Esophagus muscularis mucosa (tissue), 4 donors: ENCODE data around the gene ANKRD44. TPM values are rescaled to one million over a fixed set of nuclear protein-coding genes. Genes with fewer than 3 reads are reported as not detected.

Source experiments
- DNase-seq: peaks from one replicate; pipeline ENCODE4 v3.0.0-alpha.2; 2017; ENCODE audit errors: extremely low spot score
- H3K27ac ChIP-seq, 4 donors: fragments of 200-600 bp; sonication (generic); replicated peaks in 1 of 4; 1 replicate in 3 of 4; 2 replicates in 1 of 4; pipeline ENCODE4 v1.5.1; 2016 to 2019; ENCODE audit warnings: mild to moderate bottlenecking in 1 of 4
- H3K27me3 ChIP-seq, 4 donors: fragments of 200-600 bp; sonication (generic); one replicate each; pipeline versions ENCODE4 v1.5.1 to v1.6.0; 2016 to 2019
- H3K36me3 ChIP-seq, 4 donors: fragments of 200-600 bp; sonication (generic); one replicate each; pipeline ENCODE4 v1.5.1; 2016 to 2019
- H3K4me1 ChIP-seq, 4 donors: fragments of 200-600 bp; sonication (generic); one replicate each; pipeline ENCODE4 v1.5.1; 2016 to 2019
- H3K4me3 ChIP-seq, 4 donors: fragments of 200-600 bp; sonication (generic); 1 replicate in 2 of 4; 2 replicates in 2 of 4; pipeline ENCODE4 v1.5.1; 2016 to 2019; ENCODE audit warnings: mild to moderate bottlenecking in 4 of 4, moderate library complexity in 1 of 4
- H3K9me3 ChIP-seq, 4 donors: fragments of 200-600 bp; sonication (generic); 1 replicate in 3 of 4; 2 replicates in 1 of 4; pipeline ENCODE4 v1.5.1; 2016 to 2019
- EP300 ChIP-seq: sonication (generic); formaldehyde crosslinking; IDR thresholded peaks from one replicate; pipeline ENCODE4 v1.6.1; 2017; ENCODE audit warnings: antibody characterized with exemption
- POLR2A ChIP-seq: fragments of 450-650 bp; IDR thresholded peaks from one replicate; pipeline ENCODE4 v1.6.1; 2017; ENCODE audit warnings: antibody characterized with exemption, moderate library complexity, mild to moderate bottlenecking, low read depth
- POLR2AphosphoS5 ChIP-seq, 2 donors: sonication (generic); formaldehyde crosslinking; IDR thresholded peaks; one replicate each; pipeline ENCODE4 v1.6.1; 2017; ENCODE audit warnings: antibody characterized with exemption in 2 of 2
- WGBS: methylation state at CpG from one replicate; pipeline ENCODE4 v1.1.5; 2018; 5-methylcytosine and 5-hydroxymethylcytosine counted together
- intact Hi-C: fragments of 100-400 bp; cut with DNase I; formaldehyde crosslinking; loops from one replicate; pipeline ENCODE4 v1.15.1; 2023
- total RNA-seq, 4 donors: library from RNA; depleted of rRNA; stranded (reverse); fragments of >200 nt; gene quantifications; one replicate each; pipeline versions ENCODE4 v1.1.0 to v1.2.1, GENCODE V29; 2016
- TF ChIP-seq, protein P1 (sequence below), 3 experiments: fragments of 200-600 bp in 2 of 3; fragments of 450-650 bp in 1 of 3; sonication (generic) in 2 of 3; IDR thresholded peaks; one replicate each; pipeline ENCODE4 v1.5.1; 2017 to 2019; ENCODE audit warnings: antibody characterized with exemption in 3 of 3, mild to moderate bottlenecking in 2 of 3, moderate library complexity in 1 of 3

ANKRD44 gene
- total RNA-seq, 4 donors from 2014 or later: 41.4 to 76.6 (median 48.1) TPM

- WGBS: 46% methylated on average over 7 of the region's 7 CpGs
- peaks cover 0 to 7% (median 0%) of the 10 kb centered on the region in 4 donors for H3K36me3 ChIP-seq
Measured at GRCh38 chr2:197097578-197098366, 212.8 kb downstream of the ANKRD44 start.

GRCh38 chr2:197096649-197097048 lies 213.9 kb downstream of the ANKRD44 start:
- Histone ChIP-seq H3K27ac (peak overlapping the region in 2 of 4 donors; percentile 53 to 58), H3K9me3 (no peaks in the 10 kb centered on the region), H3K36me3 (peaks cover 0 to 7% (median 2%) of the 10 kb centered on the region in 4 donors), H3K27me3 (no peaks in the 10 kb centered on the region), H3K4me1 (peaks cover 0 to 32% (median 20%) of the 10 kb centered on the region in 4 donors), H3K4me3 (no peak overlapping the region)
- DNase-seq: no peak
- WGBS: 71% methylated on average over 2 of the region's 2 CpGs
- intact Hi-C loops: no loop called here
- TF ChIP-seq, protein P1, sequence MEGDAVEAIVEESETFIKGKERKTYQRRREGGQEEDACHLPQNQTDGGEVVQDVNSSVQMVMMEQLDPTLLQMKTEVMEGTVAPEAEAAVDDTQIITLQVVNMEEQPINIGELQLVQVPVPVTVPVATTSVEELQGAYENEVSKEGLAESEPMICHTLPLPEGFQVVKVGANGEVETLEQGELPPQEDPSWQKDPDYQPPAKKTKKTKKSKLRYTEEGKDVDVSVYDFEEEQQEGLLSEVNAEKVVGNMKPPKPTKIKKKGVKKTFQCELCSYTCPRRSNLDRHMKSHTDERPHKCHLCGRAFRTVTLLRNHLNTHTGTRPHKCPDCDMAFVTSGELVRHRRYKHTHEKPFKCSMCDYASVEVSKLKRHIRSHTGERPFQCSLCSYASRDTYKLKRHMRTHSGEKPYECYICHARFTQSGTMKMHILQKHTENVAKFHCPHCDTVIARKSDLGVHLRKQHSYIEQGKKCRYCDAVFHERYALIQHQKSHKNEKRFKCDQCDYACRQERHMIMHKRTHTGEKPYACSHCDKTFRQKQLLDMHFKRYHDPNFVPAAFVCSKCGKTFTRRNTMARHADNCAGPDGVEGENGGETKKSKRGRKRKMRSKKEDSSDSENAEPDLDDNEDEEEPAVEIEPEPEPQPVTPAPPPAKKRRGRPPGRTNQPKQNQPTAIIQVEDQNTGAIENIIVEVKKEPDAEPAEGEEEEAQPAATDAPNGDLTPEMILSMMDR (IDR thresholded peaks at IDR 0.05): no peak
- TF ChIP-seq POLR2A: no peak
- TF ChIP-seq POLR2AphosphoS5 (IDR thresholded peaks at IDR 0.05): no peak
- no peak for TF ChIP-seq EP300

More at GRCh38 chr2:197097578-197098366, 212.8 kb downstream of the ANKRD44 start:
- DNase-seq: no peak
- Histone ChIP-seq H3K27me3 (no peaks in the 10 kb centered on the region), H3K4me3 (no peak overlapping the region), H3K4me1 (peaks cover 0 to 25% (median 17%) of the 10 kb centered on the region in 4 donors), H3K9me3 (no peaks in the 10 kb centered on the region), H3K27ac (peak overlapping the region; percentile 53 to 66 (median 58))
- TF ChIP-seq POLR2AphosphoS5 (IDR thresholded peaks at IDR 0.05) (peak; percentile 64 to 77), POLR2A (no peak), EP300 (no peak)
- TF ChIP-seq, protein P1 (IDR thresholded peaks at IDR 0.05): no peak
- intact Hi-C loops: no loop called here

DNA sequence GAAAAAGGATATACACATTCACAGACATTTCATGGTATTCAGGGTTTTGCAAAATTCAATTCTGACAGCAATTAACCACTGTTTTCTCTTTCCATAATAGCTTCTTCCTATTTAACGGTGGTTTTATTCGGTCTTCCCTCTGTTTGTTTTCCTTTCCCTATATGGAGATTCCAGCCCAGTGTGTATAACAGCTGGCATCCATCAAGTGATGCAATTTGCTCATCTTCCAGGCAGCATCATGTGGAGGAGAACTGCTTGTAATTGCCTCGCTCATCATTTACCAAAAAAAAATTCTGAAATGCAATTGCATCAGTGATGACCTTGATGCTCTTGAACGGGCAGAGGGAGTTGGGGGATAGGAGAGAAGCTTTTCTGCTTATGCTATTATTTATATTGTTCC lies 218.1 kb downstream of the ANKRD44 start:
- TF ChIP-seq POLR2AphosphoS5 (IDR thresholded peaks at IDR 0.05) (peak; percentile 81 to 83), POLR2A (no peak), EP300 (peak; percentile 55)
- TF ChIP-seq, protein P1 (IDR thresholded peaks at IDR 0.05): no peak
- intact Hi-C loops: no loop called here
- no peaks in the 10 kb centered on the region for H3K27me3 ChIP-seq
- H3K4me1 ChIP-seq: peaks cover 0 to 14% (median 7%) of the 10 kb centered on the region in 4 donors
- peaks cover 0 to 15% (median 1%) of the 10 kb centered on the region in 4 donors for H3K36me3 ChIP-seq
- H3K4me3 ChIP-seq: no peak overlapping the region
- no peaks in the 10 kb centered on the region for H3K9me3 ChIP-seq
- DNase-seq: no peak
- 37% methylated on average over 4 of the region's 4 CpGs for WGBS
- H3K27ac ChIP-seq: peak overlapping the region in 2 of 4 donors; percentile 2 to 30

- Histone ChIP-seq H3K9me3 (no peaks in the 10 kb centered on the region), H3K36me3 (peaks cover 0 to 16% (median 1%) of the 10 kb centered on the region in 4 donors), H3K4me1 (peaks cover 0 to 6% (median 3%) of the 10 kb centered on the region in 4 donors), H3K27me3 (no peaks in the 10 kb centered on the region), H3K4me3 (no peak overlapping the region), H3K27ac (no peak overlapping the region)
- intact Hi-C loops: no loop called here
- no peak for DNase-seq
- 94% methylated on average over 7 of the region's 10 CpGs for WGBS
- TF ChIP-seq, protein P1 (IDR thresholded peaks at IDR 0.05): no peak
- TF ChIP-seq POLR2AphosphoS5 (IDR thresholded peaks at IDR 0.05) (no peak), POLR2A (no peak), EP300 (no peak)
Measured at GRCh38 chr2:197090742-197091367, 219.7 kb downstream of the ANKRD44 start.
